ENCODE results near the gene SEPSECS.

Gene SEPSECS

DNA sequence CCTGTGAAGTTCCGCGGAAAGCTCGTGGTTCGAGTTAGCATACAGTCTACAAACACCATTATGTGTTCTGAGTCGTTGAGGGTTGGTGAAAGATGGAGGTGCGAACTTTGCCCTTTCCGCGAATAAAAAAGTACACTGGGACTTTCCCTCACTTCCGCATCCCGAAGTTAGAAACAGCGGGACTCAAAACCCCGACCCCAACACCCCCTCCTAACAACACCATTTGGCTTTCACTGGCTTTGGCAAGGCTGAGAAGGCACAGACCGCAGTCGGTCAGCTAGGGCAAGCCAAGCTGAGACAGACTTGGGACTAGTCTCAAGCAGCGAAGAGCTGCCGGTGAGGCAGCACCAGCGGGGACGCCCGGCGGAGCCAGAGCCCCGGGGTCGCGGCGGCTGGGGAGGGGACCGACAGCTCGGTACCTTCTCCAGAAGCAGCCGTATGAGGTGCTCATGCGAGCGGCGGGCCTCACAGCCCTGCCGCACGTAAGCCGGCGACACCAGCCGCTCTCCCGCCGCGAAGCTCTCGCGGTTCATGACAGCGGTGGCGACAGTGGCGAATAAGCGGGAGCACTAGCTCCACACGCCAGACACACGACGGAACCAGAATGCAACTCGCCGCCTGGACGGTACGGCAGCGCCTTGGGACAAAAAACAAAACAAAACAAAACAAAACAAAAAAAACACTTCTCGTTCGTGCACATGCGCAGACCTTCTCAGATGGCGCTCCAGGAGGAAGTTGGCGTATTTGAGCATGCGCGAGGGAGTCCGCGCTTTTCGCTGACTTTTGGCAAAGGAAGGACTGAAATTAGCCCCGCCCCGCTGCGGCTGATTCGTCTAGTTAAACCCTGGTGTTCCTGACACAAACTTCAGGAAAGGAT is at the start of gene SEPSECS:
Gene SEPSECS, minus strand, starts transcription at position 613 of the 877 bp plus-strand sequence. Its CDS starts 80 bp downstream, at position 533.
- DNase-seq: peak; percentile 97

DNA sequence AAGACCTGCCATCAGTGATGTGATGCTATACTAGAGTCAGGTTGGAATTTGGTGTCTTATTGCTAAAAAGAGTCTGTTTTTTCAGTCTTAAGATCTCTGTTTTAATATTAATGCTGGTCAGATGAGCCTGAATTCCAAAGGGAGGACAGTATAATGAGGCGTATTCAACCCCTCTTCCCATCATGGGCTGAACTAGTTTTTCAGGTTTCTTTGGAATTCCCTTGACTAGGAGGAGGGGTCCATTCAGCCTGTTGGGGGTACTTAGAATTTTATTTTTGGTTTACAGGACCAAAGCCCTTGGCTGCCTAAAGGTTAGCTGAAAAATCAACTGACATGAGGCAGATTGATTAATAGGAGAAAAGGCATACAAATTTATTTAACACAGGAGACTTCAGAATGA is 49.5 kb upstream of the SEPSECS start:
- no peak for DNase-seq

DNA sequence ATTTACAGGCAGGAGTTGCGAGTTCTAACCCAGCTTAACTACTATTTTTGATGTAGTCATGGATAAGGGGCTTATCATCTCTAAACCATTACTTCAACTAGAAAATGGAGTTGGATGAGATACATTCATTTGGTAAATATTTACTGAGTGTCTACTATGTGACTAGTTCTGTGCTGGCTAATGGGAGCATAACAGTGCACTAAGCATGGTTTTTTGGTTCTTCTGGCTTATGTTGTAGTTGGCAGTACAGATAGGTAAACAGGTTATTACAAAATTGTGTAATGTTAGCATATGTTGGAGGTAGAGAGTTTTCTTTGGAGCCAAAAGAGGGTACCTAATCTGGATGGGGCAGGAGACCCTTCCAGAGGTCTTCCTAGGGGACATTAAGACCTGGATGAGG is 47.7 kb upstream of the SEPSECS start:
- no peak for DNase-seq

DNA sequence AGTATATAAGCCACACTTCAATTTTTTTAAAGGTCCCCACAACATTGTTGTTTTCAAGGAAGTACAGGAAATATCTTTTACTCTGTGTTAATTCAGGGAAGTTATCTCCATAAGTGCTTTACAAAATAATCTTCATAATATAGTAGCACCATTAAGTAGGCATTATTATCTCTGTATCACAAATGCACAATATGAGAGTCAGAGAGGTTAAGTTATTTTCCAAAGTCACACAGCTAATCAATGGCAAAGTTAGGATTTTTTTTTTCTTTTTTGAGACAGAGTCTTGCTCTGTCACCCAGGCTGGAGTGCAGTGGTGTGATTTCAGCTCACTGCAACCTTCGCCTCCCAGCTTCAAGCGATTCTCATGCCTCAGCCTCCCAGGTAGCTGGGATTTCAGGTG is 38.5 kb upstream of the SEPSECS start:
- no peak for DNase-seq

DNA sequence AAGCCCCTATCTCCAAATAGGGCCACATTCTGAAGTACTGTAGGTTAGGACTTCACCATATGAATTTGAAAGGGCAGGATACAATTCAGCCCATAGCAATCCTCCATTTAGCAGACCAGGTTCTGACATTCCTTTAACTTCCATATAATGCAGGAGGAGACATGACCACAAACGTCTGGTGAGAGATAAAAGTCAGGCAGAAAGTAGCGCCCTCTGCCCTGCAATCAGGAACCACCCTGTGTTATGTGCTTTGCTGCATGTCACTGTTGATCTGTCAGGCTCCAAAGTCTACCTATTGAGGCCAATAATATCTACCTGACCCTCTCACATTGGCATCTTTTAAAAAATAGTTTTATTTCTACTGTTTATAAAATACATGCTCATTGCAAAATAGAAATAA is 30.2 kb upstream of the SEPSECS start:
- DNase-seq: no peak

DNA sequence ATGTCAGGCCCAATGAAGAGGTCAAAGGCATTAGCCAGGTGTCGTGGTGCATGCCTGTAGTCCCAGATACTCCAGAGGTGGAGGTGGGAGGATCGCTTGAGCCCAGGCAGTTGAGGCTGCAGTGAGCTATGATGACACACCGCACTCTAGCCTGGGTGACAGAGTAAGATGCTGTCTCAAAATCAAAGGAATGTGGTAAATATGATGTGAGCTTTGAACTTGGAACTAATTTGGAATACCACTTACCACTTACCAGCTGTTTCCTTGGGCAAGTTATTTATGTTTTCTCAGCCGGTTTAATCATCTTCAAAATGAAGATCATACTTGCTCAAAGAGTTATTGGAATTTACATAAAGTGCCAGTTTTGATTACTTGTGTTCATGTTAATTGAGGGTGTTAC is 23.8 kb upstream of the SEPSECS start:
- DNase-seq: no peak

DNA sequence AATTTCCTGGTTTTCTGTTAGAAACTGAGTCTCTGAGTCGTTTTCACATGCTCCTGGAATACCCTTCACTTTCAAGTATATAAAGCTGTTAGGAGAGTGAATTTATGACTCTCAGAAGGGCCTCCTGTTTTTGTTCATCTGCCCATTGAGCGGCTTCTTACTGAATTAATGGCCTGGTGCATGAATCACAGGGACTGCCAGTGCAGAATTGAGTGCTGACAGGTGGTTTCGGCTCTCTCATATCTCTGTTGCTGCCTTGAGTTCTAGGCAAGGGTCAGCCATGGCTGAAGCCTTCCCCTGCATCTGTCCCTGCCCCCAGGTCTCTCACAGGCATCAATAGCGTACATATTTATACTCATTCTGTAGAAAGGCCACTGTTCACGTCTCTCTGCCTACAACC is 22.7 kb upstream of the SEPSECS start:
- DNase-seq: peak; percentile 11

DNA sequence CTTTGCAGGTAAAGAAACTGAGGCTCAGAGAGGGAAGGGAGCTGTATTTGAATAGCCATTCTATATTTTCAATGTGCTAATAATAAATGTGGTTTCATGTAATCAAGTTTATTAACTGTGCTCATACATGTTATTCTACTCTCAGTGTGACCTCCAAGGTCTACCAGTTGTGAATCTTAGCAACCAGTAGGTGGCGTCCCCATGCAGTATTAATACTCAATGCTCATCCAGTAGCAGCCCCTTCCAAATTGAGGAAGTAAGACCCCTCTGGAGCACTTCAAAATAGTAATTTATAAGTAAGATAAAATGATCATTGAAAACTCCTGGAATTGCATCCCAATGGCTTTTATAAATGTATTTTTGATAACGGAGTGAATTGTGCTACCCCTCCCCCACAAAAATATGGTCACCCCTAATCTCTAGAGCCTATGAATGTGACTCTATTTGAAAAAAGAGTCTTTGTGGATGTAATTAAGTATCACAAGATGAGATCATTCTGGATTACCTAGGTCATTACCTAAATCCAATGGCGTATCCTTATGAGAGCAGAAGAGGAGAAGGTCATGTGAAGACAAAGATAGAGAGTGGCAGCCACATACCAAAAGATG is 20.4 kb upstream of the SEPSECS start:
- DNase-seq: peak; percentile 37

DNA sequence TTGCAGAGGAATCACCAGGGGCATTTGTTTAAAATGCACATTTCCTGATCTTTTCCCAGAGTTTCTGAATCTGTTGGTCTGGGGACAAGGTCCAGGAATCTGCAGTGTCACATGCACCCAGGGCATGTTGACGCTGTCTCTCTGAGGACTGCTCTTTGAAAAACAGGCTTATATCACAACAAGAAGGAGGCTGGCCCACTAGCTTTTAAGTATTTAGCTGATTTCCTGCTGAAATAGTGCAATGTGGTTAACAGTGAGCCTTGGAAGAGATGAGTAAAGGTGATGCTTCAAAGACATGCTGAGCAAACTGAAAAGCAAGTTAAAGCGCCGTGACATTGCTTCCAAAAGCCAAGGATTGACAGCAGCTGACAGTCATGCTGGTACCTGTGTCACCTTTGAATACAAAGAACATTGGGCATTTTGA is 18.6 kb upstream of the SEPSECS start:
- no peak for DNase-seq

DNA sequence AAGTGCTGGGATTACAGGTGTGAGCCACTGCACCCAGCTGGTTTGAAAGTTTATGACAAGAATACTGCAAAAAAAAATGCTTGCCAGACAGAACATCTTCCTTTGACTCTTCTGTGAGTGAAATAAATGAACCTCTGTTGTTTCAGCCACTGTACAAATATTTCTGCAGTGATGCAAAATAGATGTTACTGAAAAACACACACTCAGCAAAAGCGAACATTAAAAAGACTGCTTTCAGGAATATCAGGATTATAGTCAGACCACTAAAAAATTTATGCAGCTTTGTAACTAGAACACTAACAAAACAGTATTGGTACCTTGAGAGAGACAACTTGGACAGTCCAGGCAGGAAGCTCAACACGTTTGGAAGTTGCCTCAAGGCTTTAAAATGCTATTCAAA is 16.9 kb upstream of the SEPSECS start:
- DNase-seq: no peak

DNA sequence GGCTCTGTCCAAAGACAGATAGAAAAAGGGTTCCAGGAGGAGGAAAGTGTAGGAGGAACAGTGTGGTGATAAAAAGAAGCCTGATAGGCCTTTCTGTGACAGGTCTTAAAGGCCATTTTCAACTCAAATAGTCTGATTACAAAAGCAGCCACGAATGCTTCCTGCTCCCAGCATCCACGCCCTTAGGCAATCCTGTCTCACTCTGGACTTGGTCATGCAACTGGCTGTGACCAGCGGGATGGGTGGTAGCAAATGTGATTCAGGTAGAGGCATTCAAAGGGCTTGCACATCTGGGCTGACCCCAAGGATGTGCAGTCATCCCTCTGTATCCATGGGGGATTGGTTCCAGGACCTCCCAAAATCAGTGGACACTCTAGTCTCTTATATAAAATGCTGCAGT is 14.4 kb upstream of the SEPSECS start:
- DNase-seq: no peak

DNA sequence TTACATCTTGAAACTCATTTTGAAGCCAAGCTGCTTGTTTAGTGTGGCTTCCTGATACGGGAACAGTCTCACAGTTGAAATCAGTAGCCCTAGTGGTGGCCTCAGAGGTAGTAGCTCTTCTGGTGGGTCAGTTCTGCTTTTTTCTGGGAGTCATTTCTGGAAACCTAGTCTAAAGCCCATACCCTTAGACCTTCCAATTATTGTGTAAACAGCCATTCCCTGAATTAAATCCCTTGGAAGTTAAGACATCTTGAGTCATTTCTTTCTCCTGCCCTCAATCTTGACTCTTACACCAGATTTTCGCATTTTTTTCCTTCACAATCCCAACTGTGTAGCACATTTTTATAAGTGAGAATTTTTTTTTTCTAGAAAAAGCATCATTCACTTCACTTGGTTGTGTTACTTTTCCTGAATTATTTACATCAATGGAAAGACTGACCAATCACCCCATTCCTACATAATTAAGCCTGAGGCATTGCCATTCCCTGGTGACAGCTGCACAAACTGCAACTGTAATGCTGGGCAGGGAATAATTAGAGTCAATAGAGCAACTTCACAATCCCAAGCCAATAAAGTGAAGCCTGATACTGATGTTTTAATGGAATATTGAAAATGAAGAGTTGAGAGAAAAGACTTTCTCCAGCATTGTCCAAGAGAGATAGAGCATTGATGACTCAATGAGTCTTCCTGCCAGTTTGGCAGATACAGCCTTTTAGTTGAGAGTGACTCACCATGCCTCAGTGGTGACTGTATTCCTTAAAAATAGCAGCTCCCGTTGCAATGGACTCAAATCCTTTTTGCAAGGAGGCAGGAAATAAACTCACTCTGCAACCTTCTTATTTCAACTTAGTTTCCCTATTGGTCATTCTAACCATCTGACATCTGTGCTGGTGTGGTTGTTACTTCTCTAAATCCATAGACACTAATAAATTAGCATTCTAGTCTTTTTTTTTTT is 13.0 kb upstream of the SEPSECS start:
- peak; percentile 99 for DNase-seq

DNA sequence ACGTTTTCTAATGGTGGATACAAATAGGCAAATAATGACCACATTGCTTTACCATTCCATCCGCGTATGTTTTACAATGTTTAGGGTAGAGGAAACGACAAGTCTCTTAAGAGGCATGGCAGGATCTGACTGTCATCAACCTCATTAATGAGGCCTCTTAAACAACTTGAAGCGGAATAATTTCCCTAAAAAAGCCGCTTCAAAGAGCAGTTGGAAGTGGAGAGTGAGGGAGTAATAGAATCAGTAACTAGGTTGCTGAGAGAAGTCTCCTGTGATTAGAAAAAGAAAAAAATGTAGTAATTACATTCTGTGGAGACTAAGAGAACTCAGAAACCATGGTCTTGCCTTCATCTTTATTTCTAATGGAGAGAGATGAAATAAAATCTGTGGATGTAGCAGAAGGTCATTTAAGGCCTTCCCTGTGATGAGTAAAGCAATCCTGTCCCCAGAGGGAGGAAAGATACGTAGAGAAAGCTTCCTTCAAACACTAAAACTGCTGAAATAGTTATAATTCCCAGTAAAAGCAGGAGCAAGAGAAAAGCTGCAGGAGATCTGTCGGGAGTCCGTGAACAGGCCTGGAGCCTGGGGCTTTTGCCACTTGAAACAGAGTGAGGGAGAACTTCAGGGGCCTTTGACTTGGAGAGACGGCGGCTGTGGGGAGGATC is 11.1 kb upstream of the SEPSECS start:
- no peak for DNase-seq

DNA sequence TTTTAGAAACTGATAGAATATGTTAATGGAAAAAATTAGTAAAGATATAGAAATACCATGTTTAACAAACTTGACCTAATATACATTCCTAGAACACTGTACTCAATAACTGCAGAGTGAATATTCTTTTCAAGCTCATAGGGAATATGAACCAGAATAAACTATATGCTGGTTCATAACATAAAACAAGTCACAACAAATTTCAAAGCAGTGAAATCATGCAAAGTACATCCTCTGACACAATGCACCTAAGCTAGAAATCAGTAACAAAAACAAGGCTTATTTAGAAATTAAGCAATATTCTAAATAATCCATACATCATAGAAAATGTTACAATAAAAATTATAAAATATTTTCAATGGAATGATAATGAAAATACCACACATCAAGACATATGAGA is 9.2 kb upstream of the SEPSECS start:
- no peak for DNase-seq

DNA sequence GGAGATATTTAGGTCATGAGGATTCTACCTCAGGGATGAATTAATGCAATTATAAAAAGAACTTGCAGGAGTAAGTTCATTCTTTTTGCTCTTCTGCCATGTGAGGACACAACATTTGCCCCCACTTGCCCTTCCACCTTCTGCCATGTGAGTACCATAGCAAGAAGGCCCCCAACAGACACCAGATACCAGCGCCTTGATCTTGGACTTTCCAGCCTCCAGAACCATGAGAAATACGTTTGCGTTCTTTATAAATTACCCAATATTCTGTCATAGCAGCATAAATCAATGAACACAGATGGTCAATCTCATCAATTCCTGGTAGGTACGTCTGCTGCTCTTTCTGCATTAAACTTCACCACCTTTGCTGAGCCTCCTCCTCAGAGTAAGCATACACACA is 5.7 kb upstream of the SEPSECS start:
- DNase-seq: no peak

DNA sequence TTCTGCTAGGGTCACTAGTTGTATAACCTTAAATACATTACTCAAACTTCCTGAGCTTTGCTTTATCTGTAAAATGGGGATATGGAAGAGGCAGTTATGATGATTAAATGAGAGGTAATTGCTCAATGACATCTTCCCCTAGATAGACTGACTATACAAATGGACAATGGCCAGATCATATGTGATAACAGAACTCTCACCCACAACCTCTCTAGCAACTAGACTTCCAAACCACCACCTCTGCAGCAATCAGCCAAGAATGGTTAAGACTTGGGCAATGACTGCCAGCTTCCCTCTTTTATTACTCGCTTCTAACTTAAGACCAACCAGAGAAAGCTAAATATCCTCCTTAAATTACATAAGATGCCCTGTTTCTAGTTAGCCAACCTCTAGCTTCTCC is 2.9 kb upstream of the SEPSECS start:
- no peak for DNase-seq

DNA sequence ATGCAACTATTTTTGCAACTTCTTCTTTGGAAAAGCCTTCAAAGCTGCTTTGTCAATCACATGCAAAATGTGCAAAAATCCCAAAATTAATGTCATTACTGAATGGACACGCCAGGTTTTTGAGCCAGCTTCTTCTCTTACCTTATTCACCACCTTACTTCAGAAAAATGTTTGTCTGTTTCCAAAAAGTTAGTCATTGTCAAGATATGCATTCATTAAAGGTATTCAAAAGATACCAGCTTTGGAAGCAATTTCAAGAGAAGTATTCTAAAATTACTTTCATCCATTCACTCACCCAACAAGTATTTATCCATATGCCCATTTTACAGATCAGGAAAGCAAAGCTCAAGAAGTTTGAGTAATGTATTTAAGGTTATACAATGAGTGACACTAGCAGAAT is 2.3 kb upstream of the SEPSECS start:
- no peak for DNase-seq

DNA sequence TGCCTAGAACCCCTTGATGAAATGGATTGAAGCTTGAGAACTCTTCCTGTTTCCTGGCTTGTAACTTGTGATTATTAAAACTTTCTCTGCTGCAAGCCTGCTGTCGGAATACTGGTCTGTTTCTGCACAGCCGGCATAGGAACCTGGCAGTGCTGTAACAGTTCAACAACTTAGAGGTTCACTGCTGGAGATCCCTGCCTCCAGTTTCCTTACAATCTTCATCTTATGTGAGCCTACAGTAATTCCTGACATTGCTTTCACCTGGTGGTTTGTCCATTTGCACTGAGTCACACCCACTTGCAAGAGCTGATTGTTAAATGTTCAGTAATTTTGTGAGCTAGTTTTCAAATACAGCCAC is 1.3 kb upstream of the SEPSECS start:
- DNase-seq: no peak

DNA sequence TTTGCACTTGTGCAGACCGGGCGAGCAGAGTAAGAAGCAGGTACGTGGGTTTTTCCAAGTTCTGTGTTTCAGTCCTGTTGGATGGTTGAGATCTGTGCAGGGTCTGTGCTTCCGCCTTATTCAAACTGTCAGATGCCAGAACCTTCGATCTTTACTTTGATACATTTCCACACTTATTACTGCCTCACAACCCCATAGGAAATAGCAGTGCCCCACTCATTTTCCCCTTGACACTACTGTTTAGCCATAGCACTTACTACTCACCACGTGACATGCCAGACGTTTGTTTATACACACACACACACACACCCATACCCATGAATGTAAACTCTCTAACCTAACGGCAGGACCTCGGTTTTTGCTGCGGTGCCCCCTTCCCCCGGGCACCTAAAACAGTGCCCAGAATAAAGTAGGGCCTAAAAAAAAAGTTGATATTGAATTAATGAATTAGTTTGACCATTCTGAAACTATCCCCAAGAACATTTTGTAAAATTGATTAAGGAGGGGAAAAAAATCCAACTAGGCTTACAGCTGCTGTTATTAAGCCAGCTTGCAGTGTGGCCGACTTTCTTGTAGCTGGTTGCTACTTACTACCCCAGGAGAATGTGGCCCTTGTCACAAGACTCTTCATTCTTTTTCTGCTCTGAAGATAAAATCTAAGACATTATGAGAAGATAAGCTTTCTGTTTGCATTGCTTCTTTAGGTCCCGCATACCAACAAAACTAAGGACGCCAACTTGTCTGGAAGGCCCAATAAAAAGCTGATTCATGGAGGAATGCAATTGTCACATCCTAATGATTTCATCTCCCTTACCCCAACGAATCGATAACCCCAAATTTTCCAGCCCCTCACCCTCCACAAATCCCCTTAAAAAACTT is 704 bp upstream of the SEPSECS start:
- DNase-seq: peak; percentile 30

DNA sequence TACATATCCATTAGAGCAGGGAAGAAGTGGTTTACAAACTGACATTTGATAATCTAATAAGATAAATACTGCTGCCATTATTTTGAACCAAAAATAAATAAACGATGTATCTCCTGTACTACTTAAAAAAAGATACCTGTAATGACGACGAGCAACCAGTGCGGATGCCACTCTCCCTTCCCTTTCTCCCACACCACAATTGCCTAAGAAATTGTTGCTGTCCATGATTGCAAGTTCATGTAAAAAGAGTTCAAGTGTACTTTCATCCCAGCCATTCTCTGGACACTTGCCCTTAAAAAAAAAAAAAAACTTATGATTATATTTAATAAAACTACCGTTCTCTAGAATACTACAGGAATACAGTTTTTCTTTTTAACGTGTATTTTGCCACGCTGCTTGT is 1.4 kb downstream of the SEPSECS start:
- DNase-seq: no peak

DNA sequence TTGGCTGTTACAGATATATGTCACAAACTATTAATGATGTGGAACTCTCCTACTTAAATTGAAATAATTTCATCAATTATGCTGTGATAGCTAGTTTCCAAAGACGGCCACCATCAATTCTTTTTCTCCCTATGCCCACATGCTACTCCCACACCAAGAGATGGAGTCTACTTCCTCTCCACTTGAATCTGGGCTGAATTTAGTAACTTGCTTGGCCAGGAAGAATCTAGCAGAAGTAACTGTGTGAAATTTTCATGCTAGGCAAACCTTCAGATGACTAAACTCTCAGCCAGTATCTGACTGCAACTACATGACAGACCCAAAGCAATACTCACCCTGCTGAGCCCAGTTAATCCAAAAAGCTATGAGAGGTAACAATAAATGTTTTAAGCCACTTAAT is 3.2 kb downstream of the SEPSECS start:
- DNase-seq: no peak

DNA sequence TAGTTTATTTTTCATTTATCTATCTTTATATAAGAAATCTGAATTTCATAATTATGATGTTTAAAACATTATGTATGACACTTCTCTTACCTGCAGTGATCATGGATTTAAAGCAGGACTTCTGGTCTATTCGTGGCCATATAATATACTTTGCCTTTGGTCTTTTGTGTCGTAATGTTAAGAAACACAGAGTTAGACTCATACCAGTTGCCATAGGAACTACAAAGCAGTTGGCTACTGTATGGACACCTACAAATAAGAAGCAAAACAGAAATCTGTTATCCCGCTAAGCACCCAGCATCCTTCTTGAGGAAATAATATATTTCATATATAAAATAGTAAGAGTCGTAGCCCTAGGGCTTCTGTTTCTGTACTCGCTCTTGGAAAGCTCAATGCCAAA is 4.3 kb downstream of the SEPSECS start:
- no peak for DNase-seq

Measured in fibroblast of skin of right biceps (primary cell).